Measurements from ENCODE around the gene TMTC2.
A peak's percentile ranks its signal among the peaks of the same experiment; 100 is the strongest.

The TMTC2 gene

GRCh38 chr12:82686168-82687020 lies at the start of gene TMTC2:
Gene TMTC2 (plus strand): TSS chr12:82686906.
- H3K27me3 ChIP-seq (ENCODE audit: low read length) = no peaks in the 10 kb centered on the region
- TF ChIP-seq EZH2phosphoT487 (conservative IDR thresholded peaks at IDR 0.05; ENCODE audit: low read length) (no peak), CTCF (IDR thresholded peaks at IDR 0.05; ENCODE audit: insufficient read depth, low read length, poor library complexity, severe bottlenecking) (no peak)
- peak within 1 kb of the TSS; percentile 80 for H3K9ac ChIP-seq (ENCODE audit: low read length)
- no peaks in the 10 kb centered on the region for H3K9me3 ChIP-seq (ENCODE audit: insufficient read depth, low read length)
- peaks cover 9% of the 10 kb centered on the region; the same call in 1 of the 2 replicates for H3K36me3 ChIP-seq (ENCODE audit: low read length)
- no peaks in the 10 kb centered on the region for H3K79me2 ChIP-seq (ENCODE audit: insufficient read depth, low read length)
- H3K27ac ChIP-seq (ENCODE audit: low read depth, low read length) = peak within 1 kb of the TSS; percentile 67
- no peaks in the 10 kb centered on the region; the same call in 1 of the 2 replicates for H3F3A ChIP-seq (ENCODE audit: insufficient read depth)
- no peaks in the 10 kb centered on the region for H4K20me1 ChIP-seq (ENCODE audit: low read depth, low read length)
- peak within 1 kb of the TSS; percentile 94 for H2AFZ ChIP-seq (ENCODE audit: low read depth, low read length, severe bottlenecking)
- H3K4me3 ChIP-seq (ENCODE audit: insufficient read depth, low read length, poor library complexity, severe bottlenecking) = peak within 1 kb of the TSS; percentile 93
- peak within 1 kb of the TSS; percentile 91 for H3K4me2 ChIP-seq (ENCODE audit: low read depth, low read length, poor library complexity, severe bottlenecking)
- no peaks in the 10 kb centered on the region for H3K9me2 ChIP-seq (replicated peaks; ENCODE audit: insufficient read depth, low read length)

GRCh38 chr12:82638324-82638723 lies 48.4 kb upstream of the TMTC2 start:
- no peak overlapping the region for H3K4me3 ChIP-seq (ENCODE audit: insufficient read depth, low read length, poor library complexity, severe bottlenecking)
- H3K9ac ChIP-seq (ENCODE audit: low read length) = no peak overlapping the region
- H3K36me3 ChIP-seq (ENCODE audit: low read length) = no peaks in the 10 kb centered on the region
- no peak overlapping the region for H3K4me2 ChIP-seq (ENCODE audit: low read depth, low read length, poor library complexity, severe bottlenecking)
- no peaks in the 10 kb centered on the region for H3K9me2 ChIP-seq (replicated peaks; ENCODE audit: insufficient read depth, low read length)
- H3K9me3 ChIP-seq (ENCODE audit: insufficient read depth, low read length) = 0 out of 2 replicates have a peak, but pooled peaks cover 6% of the 10 kb centered on the region
- no peaks in the 10 kb centered on the region for H3F3A ChIP-seq (ENCODE audit: insufficient read depth)
- no peak overlapping the region for H3K27ac ChIP-seq (ENCODE audit: low read depth, low read length)
- H2AFZ ChIP-seq (ENCODE audit: low read depth, low read length, severe bottlenecking) = no peak overlapping the region
- TF ChIP-seq CTCF (IDR thresholded peaks at IDR 0.05; ENCODE audit: insufficient read depth, low read length, poor library complexity, severe bottlenecking) = no peak
- TF ChIP-seq EZH2phosphoT487 (conservative IDR thresholded peaks at IDR 0.05; ENCODE audit: low read length) = no peak
- H4K20me1 ChIP-seq (ENCODE audit: low read depth, low read length) = no peaks in the 10 kb centered on the region
- H3K79me2 ChIP-seq (ENCODE audit: insufficient read depth, low read length) = no peaks in the 10 kb centered on the region
- no peaks in the 10 kb centered on the region for H3K27me3 ChIP-seq (ENCODE audit: low read length)

GRCh38 chr12:82644896-82645295 lies 41.8 kb upstream of the TMTC2 start:
- Histone ChIP-seq H3K27ac (ENCODE audit: low read depth, low read length) (no peak overlapping the region), H3F3A (ENCODE audit: insufficient read depth) (no peaks in the 10 kb centered on the region; the same call in 1 of the 2 replicates), H4K20me1 (ENCODE audit: low read depth, low read length) (no peaks in the 10 kb centered on the region), H3K27me3 (ENCODE audit: low read length) (no peaks in the 10 kb centered on the region), H3K79me2 (ENCODE audit: insufficient read depth, low read length) (no peaks in the 10 kb centered on the region), H2AFZ (ENCODE audit: low read depth, low read length, severe bottlenecking) (no peak overlapping the region), H3K9me2 (replicated peaks; ENCODE audit: insufficient read depth, low read length) (no peaks in the 10 kb centered on the region), H3K4me2 (ENCODE audit: low read depth, low read length, poor library complexity, severe bottlenecking) (no peak overlapping the region), H3K9ac (ENCODE audit: low read length) (no peak overlapping the region), H3K36me3 (ENCODE audit: low read length) (no peaks in the 10 kb centered on the region), H3K9me3 (ENCODE audit: insufficient read depth, low read length) (0 out of 2 replicates have a peak, but pooled peaks cover 6% of the 10 kb centered on the region), H3K4me3 (ENCODE audit: insufficient read depth, low read length, poor library complexity, severe bottlenecking) (no peak overlapping the region)
- TF ChIP-seq EZH2phosphoT487 (conservative IDR thresholded peaks at IDR 0.05; ENCODE audit: low read length) (no peak), CTCF (IDR thresholded peaks at IDR 0.05; ENCODE audit: insufficient read depth, low read length, poor library complexity, severe bottlenecking) (no peak)

All from SU-DHL-6 (cell line).